Thyroid gland (tissue), 4 donors: ENCODE measurements around the gene EIF3K. TPM values are rescaled to one million over a fixed set of nuclear protein-coding genes. Genes with fewer than 3 reads are reported as not detected.
"Not testable (repeated sequence)": the region's sequence is repeated elsewhere in the genome, so short reads cannot be mapped to it uniquely, and the experiment has no call there.

Source experiments
- DNase-seq, 2 donors: peaks; one replicate each; pipeline ENCODE4 v3.0.0-alpha.2; 2019
- H3K27ac ChIP-seq, 3 donors: fragments of 200-600 bp; sonication (generic); 1 replicate in 2 of 3; 2 replicates in 1 of 3; pipeline ENCODE4 v1.5.1; 2016 to 2019; ENCODE audit warnings: mild to moderate bottlenecking in 1 of 3, moderate library complexity in 1 of 3
- H3K27me3 ChIP-seq: fragments of 200-600 bp; sonication (generic); one replicate; pipeline ENCODE4 v1.5.1; 2019
- H3K36me3 ChIP-seq, 2 donors: fragments of 200-600 bp; sonication (generic); one replicate each; pipeline ENCODE4 v1.5.1; 2016 to 2019
- H3K4me1 ChIP-seq, 2 donors: fragments of 200-600 bp; sonication (generic); one replicate each; pipeline ENCODE4 v1.5.1; 2017 to 2019
- H3K4me3 ChIP-seq, 3 donors: fragments of 200-600 bp; sonication (generic); replicated peaks in 1 of 3; 1 replicate in 2 of 3; 2 replicates in 1 of 3; pipeline ENCODE4 v1.5.1; 2016; ENCODE audit warnings: mild to moderate bottlenecking in 1 of 3
- H3K9me3 ChIP-seq: fragments of 200-600 bp; sonication (generic); one replicate; pipeline ENCODE4 v1.5.1; 2017
- POLR2A ChIP-seq, 2 donors: fragments of 450-650 bp; IDR thresholded peaks; one replicate each; pipeline ENCODE4 v1.6.1; 2017; ENCODE audit warnings: antibody characterized with exemption in 2 of 2, mild to moderate bottlenecking in 2 of 2, moderate library complexity in 1 of 2
- WGBS, 2 donors: methylation state at CpG; one replicate each; pipeline ENCODE4 v1.1.5; 2017; 5-methylcytosine and 5-hydroxymethylcytosine counted together
- intact Hi-C: fragments of 100-400 bp; cut with DNase I; formaldehyde crosslinking; loops from one replicate; pipeline ENCODE4 v1.15.1; 2023
- total RNA-seq, 4 donors: library from RNA; depleted of rRNA; stranded (reverse); fragments of >200 nt; gene quantifications; one replicate each; pipeline ENCODE4 v1.2.3, GENCODE V29; 2016
- TF ChIP-seq, protein P1 (sequence below), 6 experiments: fragments of 200-600 bp in 3 of 6; fragments of 450-650 bp in 3 of 6; sonication (generic) in 3 of 6; IDR thresholded peaks; one replicate each; pipeline ENCODE4 v1.5.1; 2016 to 2019; ENCODE audit warnings: antibody characterized with exemption in 6 of 6, mild to moderate bottlenecking in 2 of 6, inconsistent platforms in 1 of 6, moderate library complexity in 1 of 6

EIF3K gene
- total RNA-seq, 4 donors from 2014 or later, result 205 to 504 (median 440) TPM

DNA sequence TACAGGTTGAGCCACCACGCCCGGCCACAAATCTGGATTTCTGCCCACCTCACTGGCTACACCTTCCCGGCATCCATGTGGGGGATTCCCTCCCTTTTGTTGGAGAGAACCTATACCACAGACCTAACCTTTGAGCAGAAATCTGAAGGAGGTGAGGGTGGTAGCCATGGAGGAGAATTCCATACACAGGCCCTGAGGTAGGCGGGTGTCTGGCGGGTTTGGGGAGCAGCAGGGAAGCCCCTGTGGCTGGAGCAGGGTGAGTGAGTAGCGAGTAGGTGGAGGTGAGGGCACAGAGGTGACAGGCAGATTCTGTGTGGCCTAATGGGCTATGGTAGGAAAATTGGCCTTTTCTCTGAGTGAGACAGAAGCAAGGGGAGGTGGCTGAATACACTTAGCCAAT, 10.6 kb downstream of the EIF3K start:
- TF ChIP-seq POLR2A (IDR thresholded peaks at IDR 0.05), result no peak
- TF ChIP-seq, protein P1, sequence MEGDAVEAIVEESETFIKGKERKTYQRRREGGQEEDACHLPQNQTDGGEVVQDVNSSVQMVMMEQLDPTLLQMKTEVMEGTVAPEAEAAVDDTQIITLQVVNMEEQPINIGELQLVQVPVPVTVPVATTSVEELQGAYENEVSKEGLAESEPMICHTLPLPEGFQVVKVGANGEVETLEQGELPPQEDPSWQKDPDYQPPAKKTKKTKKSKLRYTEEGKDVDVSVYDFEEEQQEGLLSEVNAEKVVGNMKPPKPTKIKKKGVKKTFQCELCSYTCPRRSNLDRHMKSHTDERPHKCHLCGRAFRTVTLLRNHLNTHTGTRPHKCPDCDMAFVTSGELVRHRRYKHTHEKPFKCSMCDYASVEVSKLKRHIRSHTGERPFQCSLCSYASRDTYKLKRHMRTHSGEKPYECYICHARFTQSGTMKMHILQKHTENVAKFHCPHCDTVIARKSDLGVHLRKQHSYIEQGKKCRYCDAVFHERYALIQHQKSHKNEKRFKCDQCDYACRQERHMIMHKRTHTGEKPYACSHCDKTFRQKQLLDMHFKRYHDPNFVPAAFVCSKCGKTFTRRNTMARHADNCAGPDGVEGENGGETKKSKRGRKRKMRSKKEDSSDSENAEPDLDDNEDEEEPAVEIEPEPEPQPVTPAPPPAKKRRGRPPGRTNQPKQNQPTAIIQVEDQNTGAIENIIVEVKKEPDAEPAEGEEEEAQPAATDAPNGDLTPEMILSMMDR (IDR thresholded peaks at IDR 0.05), result no peak

DNA sequence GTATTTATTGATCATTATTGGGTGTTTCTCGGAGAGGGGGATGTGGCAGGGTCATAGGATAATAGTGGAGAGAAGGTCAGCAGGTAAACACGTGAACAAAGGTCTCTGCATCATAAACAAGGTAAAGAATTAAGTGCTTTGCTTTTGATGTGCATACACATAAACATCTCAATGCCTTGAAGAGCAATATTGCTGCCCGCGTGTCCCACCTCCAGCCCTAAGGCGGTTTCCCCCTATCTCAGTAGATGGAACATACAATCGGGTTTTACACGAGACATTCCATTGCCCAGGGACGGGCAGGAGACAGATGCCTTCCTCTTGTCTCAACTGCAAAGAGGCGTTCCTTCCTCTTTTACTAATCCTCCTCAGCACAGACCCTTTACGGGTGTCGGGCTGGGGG, 12.3 kb downstream of the EIF3K start:
- intact Hi-C loops, result loop anchor here (10.0 kb wide), 2 partner anchors 86 to 294 kb away; no protein-coding TSS in a partner anchor
- not testable (repeated sequence) for H3K9me3 ChIP-seq, DNase-seq, H3K27me3 ChIP-seq, H3K4me3 ChIP-seq, H3K4me1 ChIP-seq, H3K27ac ChIP-seq
- 71 to 74% methylated on average over 11 of the region's 11 CpGs for WGBS, 2 donors
- H3K36me3 ChIP-seq, result peaks cover 42 to 46% of the 10 kb centered on the region in 2 donors

More for the DNA sequence above, 10.6 kb downstream of the EIF3K start:
- Histone ChIP-seq H3K27me3 (no peaks in the 10 kb centered on the region), H3K4me3 (no peak overlapping the region), H3K9me3 (no peaks in the 10 kb centered on the region), H3K36me3 (peaks cover 49 to 55% of the 10 kb centered on the region in 2 donors), H3K27ac (no peak overlapping the region), H3K4me1 (no peaks in the 10 kb centered on the region)
- WGBS, 2 donors, result 96 to 100% methylated on average over 6 of the region's 6 CpGs
- DNase-seq, result no peak
- intact Hi-C loops, result no loop called here

DNA sequence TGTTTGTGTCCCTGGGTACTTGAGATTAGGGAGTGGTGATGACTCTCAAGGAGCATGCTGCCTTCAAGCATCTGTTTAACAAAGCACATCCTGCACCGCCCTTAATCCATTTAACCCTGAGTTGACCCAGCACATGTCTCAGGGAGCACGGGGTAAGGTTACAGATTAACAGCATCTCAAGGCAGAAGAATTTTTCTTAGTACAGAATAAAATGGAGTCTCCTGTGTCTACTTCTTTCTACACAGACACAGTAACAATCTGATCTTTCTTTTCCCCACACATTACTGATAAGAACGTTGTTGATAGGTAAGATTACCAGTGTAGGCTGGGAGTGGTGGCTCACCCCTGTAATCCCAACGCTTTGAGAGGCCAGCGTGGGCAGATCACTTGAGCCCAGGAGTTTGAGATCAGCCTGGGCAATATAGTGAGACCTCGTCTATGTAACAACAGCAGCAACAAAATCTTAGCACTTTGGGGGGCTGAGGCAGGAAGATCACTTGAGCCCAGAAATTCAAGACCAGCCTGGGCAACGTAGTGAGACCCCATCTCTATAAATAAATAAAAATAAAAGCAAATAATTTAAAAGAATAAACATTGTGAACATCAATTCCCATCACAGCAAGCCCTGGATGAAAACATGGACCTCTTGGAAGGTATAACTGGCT, 13.0 kb downstream of the EIF3K start:
- 76 to 78% methylated on average over 7 of the region's 7 CpGs for WGBS, 2 donors
- H3K27me3 ChIP-seq, DNase-seq, H3K4me3 ChIP-seq, H3K27ac ChIP-seq, H3K9me3 ChIP-seq, H3K4me1 ChIP-seq: not testable (repeated sequence)
- intact Hi-C loops, result loop anchor here (10.0 kb wide), 2 partner anchors 87 to 293 kb away; no protein-coding TSS in a partner anchor
- H3K36me3 ChIP-seq, result peaks cover 35 to 40% of the 10 kb centered on the region in 2 donors

DNA sequence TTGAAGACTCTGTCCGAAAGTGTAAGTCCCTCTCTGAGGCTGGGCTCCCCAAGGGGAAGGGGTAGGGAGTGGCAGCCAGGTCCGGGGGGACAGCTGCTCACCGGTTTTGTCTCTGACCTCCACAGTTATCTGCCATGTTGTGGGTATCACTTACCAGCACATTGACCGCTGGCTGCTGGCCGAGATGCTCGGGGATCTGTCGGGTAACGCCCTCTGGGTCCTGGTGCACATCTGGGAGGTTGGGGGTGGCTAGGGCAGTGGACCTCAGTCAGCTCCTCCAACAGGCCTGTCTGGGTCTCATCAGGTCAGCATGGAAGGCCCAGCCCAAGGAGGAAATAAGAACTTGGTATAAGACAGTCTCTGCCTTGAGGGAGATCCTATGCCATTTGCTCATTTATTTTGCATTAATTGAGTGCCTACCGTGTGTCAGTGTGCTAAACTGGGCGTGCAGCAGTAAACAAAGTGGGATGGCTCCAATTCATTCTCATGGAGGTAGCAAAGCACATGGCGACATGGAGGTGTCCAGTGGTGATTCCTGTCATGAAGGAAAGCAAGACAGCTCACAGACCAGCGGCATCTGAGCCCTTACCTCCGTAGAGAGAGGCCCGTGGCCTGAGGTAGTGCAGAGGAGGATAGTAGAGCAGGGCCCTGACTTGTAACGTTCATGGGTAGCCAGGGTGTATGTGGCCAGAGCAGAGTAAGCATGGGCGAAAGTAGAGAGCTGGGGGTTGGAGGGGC, 13.7 kb downstream of the EIF3K start:
- Histone ChIP-seq H3K9me3 (no peaks in the 10 kb centered on the region), H3K4me1 (peaks cover 0 to 10% of the 10 kb centered on the region in 2 donors), H3K36me3 (peaks cover 28 to 35% of the 10 kb centered on the region in 2 donors), H3K27ac (no peak overlapping the region), H3K27me3 (no peaks in the 10 kb centered on the region), H3K4me3 (no peak overlapping the region)
- DNase-seq, result no peak
- WGBS, 2 donors, result 91 to 95% methylated on average over 16 of the region's 16 CpGs
- intact Hi-C loops, result loop anchor here (10.0 kb wide), 2 partner anchors 88 to 292 kb away; no protein-coding TSS in a partner anchor
- no peak for TF ChIP-seq POLR2A (IDR thresholded peaks at IDR 0.05)

DNA sequence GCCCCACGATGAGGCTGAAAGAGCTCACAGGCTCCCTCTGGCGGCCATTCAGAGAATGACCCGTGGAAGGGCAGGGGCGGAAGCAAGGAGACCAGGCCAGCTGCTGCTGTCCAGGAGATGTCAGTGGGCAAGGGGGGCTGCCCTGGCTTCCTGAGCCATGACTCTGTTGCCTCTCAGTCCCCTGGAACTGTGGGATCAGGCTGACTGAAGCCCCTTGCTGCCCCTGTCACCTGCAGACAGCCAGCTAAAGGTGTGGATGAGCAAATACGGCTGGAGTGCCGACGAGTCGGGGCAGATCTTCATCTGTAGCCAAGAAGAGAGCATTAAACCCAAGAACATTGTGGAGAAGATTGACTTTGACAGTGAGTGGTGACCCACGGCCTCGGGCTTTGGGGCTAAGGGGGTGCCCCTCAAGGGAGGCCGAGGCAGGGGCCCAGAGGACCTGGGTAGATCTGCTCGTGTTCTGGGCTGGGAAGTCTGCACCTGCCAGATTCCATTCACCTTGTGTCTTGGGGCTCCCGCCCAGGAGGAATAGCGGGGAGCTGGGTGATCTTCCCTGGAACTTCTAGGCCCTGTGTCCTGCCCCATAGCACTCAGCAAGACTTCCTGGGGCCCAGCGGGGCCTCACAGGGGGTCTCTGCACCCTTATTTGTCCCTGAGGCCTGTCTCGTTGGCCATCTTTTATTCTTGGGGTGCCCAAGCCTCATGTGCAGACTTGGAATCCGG, 15.9 kb downstream of the EIF3K start:
- Histone ChIP-seq H3K4me3 (no peak overlapping the region), H3K36me3 (peaks cover 12 to 22% of the 10 kb centered on the region in 2 donors), H3K27me3 (no peaks in the 10 kb centered on the region), H3K9me3 (no peaks in the 10 kb centered on the region), H3K4me1 (peaks cover 0 to 10% of the 10 kb centered on the region in 2 donors), H3K27ac (peak overlapping the region in 1 of 3 donors; percentile 21)
- DNase-seq, result peak; percentile 63 to 73
- 65 to 73% methylated on average over 15 to 17 of the region's 17 CpGs for WGBS, 2 donors
- TF ChIP-seq, protein P1 (IDR thresholded peaks at IDR 0.05), result peak; percentile 75 to 95 (median 90)
- no peak for TF ChIP-seq POLR2A (IDR thresholded peaks at IDR 0.05)
- intact Hi-C loops, result loop anchor here (2.0 to 10.0 kb wide), 3 partner anchors 90 to 290 kb away; partner anchors contain the start of gene FAM98C
